SU-DHL-6 (cell line): ENCODE results near the gene MUC3A.
"Not testable (repeated sequence)": the region's sequence is repeated elsewhere in the genome, so short reads cannot be mapped to it uniquely, and the experiment has no call there.

Source experiments
- H2AFZ ChIP-seq: fragments of 200-600 bp; sonication (generic); 2 replicates; pipeline ENCODE4 v1.6.1; 2014; ENCODE audit warnings: low read depth, mild to moderate bottlenecking, moderate library complexity, mixed read lengths, antibody characterized with exemption, low read length; ENCODE audit not compliant: severe bottlenecking
- H3F3A ChIP-seq: fragments of 200-600 bp; shearing (Covaris generic); 2 replicates; pipeline ENCODE4 v1.6.0; 2016; ENCODE audit warnings: antibody characterized with exemption, mild to moderate bottlenecking; ENCODE audit not compliant: insufficient read depth
- H3K27ac ChIP-seq: fragments of 200-600 bp; sonication (generic); 2 replicates; pipeline ENCODE4 v1.5.1; 2016; ENCODE audit warnings: low read depth, mild to moderate bottlenecking, low read length, moderate library complexity, mixed read lengths
- H3K27me3 ChIP-seq: fragments of 200-600 bp; sonication (generic), shearing (Covaris generic); 2 replicates; pipeline ENCODE4 v1.6.0; 2014; ENCODE audit warnings: mild to moderate bottlenecking, low read length
- H3K36me3 ChIP-seq: fragments of 200-600 bp; sonication (generic); 2 replicates; pipeline ENCODE4 v1.6.1; 2014; ENCODE audit warnings: mild to moderate bottlenecking, low read length, mixed read lengths
- H3K4me2 ChIP-seq: fragments of 300-600, 200-600 bp; shearing (Covaris generic), sonication (generic); 2 replicates; pipeline ENCODE4 v1.6.0; 2014; ENCODE audit warnings: low read length, low read depth, mild to moderate bottlenecking; ENCODE audit not compliant: poor library complexity, severe bottlenecking
- H3K4me3 ChIP-seq: fragments of 200-600 bp; sonication (generic); 2 replicates; pipeline ENCODE4 v1.5.1; 2014; ENCODE audit warnings: antibody characterized with exemption, low read length, mild to moderate bottlenecking, mixed read lengths; ENCODE audit not compliant: insufficient read depth, poor library complexity, severe bottlenecking
- H3K79me2 ChIP-seq: fragments of 200-600 bp; sonication (generic); 2 replicates; pipeline ENCODE4 v1.6.1; 2014; ENCODE audit warnings: mild to moderate bottlenecking, low read length, moderate library complexity; ENCODE audit not compliant: insufficient read depth
- H3K9ac ChIP-seq: fragments of 200-600 bp; sonication (generic); 2 replicates; pipeline ENCODE4 v1.7.0; 2014; ENCODE audit warnings: mild to moderate bottlenecking, low read length
- H3K9me2 ChIP-seq: fragments of 200-600 bp; sonication (generic); replicated peaks from 2 replicates; pipeline ENCODE4 v1.6.1; 2014; ENCODE audit warnings: low read length; ENCODE audit not compliant: insufficient read depth
- H3K9me3 ChIP-seq: fragments of 200-600 bp; sonication (generic); 2 replicates; pipeline ENCODE4 v1.6.1; 2014; ENCODE audit warnings: low read length, mixed read lengths; ENCODE audit not compliant: insufficient read depth
- H4K20me1 ChIP-seq: fragments of 200-600 bp; sonication (generic); 2 replicates; pipeline ENCODE4 v1.6.1; 2014; ENCODE audit warnings: low read depth, mild to moderate bottlenecking, antibody characterized with exemption, low read length, moderate library complexity, mixed read lengths
- CTCF ChIP-seq: fragments of 200-600 bp; sonication (generic); IDR thresholded peaks from one replicate; pipeline ENCODE4 v1.5.1; 2017; ENCODE audit warnings: antibody characterized with exemption, mild to moderate bottlenecking, low read length, moderate library complexity; ENCODE audit not compliant: insufficient read depth, poor library complexity, severe bottlenecking
- EZH2phosphoT487 ChIP-seq: fragments of 200-600 bp; sonication (generic), shearing (Covaris generic); conservative IDR thresholded peaks from 2 replicates; pipeline ENCODE4 v1.6.1; 2018; ENCODE audit warnings: mild to moderate bottlenecking, antibody characterized with exemption, low read length, moderate library complexity, mixed read lengths

The MUC3A gene

GRCh38 chr7:100998530-100998929 is 49.2 kb downstream of the MUC3A start:
- H3K9me3 ChIP-seq, H3K36me3 ChIP-seq, H2AFZ ChIP-seq, H3K9me2 ChIP-seq, H3K4me2 ChIP-seq, H3K4me3 ChIP-seq, H4K20me1 ChIP-seq, H3K9ac ChIP-seq, H3K27me3 ChIP-seq, H3F3A ChIP-seq, H3K27ac ChIP-seq, H3K79me2 ChIP-seq: not testable (repeated sequence)

- H3F3A ChIP-seq, H4K20me1 ChIP-seq, H3K36me3 ChIP-seq, H3K4me3 ChIP-seq, H3K4me2 ChIP-seq, H3K9ac ChIP-seq, H3K27ac ChIP-seq, H2AFZ ChIP-seq, H3K79me2 ChIP-seq, H3K27me3 ChIP-seq, H3K9me3 ChIP-seq, H3K9me2 ChIP-seq: not testable (repeated sequence)
Measured at GRCh38 chr7:100999334-100999733, 50.0 kb downstream of the MUC3A start.

- not testable (repeated sequence) for H3K9me2 ChIP-seq
Measured at GRCh38 chr7:101000025-101000424, 50.7 kb downstream of the MUC3A start.

GRCh38 chr7:101002333-101002732 is 53.0 kb downstream of the MUC3A start:
- not testable (repeated sequence) for H3K9me3 ChIP-seq, H3K9ac ChIP-seq, H3K4me3 ChIP-seq

More at GRCh38 chr7:101000025-101000424, 50.7 kb downstream of the MUC3A start:
- H3K4me2 ChIP-seq, H3K27ac ChIP-seq, H3K79me2 ChIP-seq, H3F3A ChIP-seq, H3K9me3 ChIP-seq, H3K9ac ChIP-seq, H3K36me3 ChIP-seq, H3K4me3 ChIP-seq, H2AFZ ChIP-seq, H3K27me3 ChIP-seq, H4K20me1 ChIP-seq: not testable (repeated sequence)

GRCh38 chr7:101007361-101007760 is 58.0 kb downstream of the MUC3A start:
- not testable (repeated sequence) for H3K9ac ChIP-seq, H3K36me3 ChIP-seq, H3K9me2 ChIP-seq, H3K27ac ChIP-seq, H3K9me3 ChIP-seq, H3K4me3 ChIP-seq, H3F3A ChIP-seq, H2AFZ ChIP-seq, H4K20me1 ChIP-seq, H3K79me2 ChIP-seq, H3K4me2 ChIP-seq, H3K27me3 ChIP-seq

More at GRCh38 chr7:101002333-101002732, 53.0 kb downstream of the MUC3A start:
- not testable (repeated sequence) for H2AFZ ChIP-seq, H3F3A ChIP-seq, H3K27me3 ChIP-seq, H3K36me3 ChIP-seq, H3K4me2 ChIP-seq, H3K79me2 ChIP-seq, H3K9me2 ChIP-seq, H4K20me1 ChIP-seq, H3K27ac ChIP-seq

GRCh38 chr7:101009629-101010028 is 60.3 kb downstream of the MUC3A start:
- no peaks in the 10 kb centered on the region for H4K20me1 ChIP-seq
- no peak overlapping the region for H3K9ac ChIP-seq
- no peak overlapping the region for H3K4me2 ChIP-seq
- no peak overlapping the region for H3K27ac ChIP-seq
- no peak overlapping the region for H2AFZ ChIP-seq
- no peaks in the 10 kb centered on the region for H3K36me3 ChIP-seq
- no peak for TF ChIP-seq CTCF
- no peak for TF ChIP-seq EZH2phosphoT487
- H3K79me2 ChIP-seq, result no peaks in the 10 kb centered on the region
- no peaks in the 10 kb centered on the region for H3K27me3 ChIP-seq
- H3K4me3 ChIP-seq, result no peak overlapping the region
- H3K9me3 ChIP-seq, result no peaks in the 10 kb centered on the region
- H3F3A ChIP-seq, result no peaks in the 10 kb centered on the region
- no peaks in the 10 kb centered on the region for H3K9me2 ChIP-seq
